Measurements from ENCODE around the gene AURKAIP1. TPM values are rescaled to one million over a fixed set of nuclear protein-coding genes. Genes with fewer than 3 reads are reported as not detected.

AURKAIP1 gene
- total RNA-seq, 1 experiment from 2014 or later = 164 TPM

DNA sequence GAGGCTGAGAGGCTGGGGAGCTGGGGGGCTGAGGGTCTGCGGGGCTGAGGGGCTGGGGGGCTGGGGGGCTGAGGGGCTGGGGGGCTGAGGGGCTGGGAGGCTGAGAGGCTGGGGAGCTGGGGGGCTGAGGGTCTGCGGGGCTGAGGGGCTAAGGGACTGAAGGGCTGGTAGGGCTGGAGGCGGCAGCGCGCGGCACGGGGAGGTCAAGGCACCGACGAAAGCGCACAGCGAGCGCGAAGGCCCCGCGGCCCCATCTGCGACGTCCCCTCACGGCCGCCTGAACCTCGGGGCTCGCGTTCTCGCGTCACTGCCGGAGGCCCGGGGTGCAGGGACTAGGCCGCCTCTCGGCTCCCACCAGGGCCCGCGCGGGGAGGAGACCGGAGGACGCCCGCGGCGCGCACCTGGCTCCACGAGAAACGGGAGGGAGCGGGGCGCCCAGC lies 50.9 kb downstream of the AURKAIP1 start:
- Histone ChIP-seq H3K27ac (no peak overlapping the region), H3K4me2 (peak overlapping the region; percentile 62), H3K4me3 (peak overlapping the region; percentile 87), H3K4me1 (replicated peaks; ENCODE audit: insufficient read depth) (peaks cover 16% of the 10 kb centered on the region), H3K9me3 (ENCODE audit: insufficient read depth, low read depth) (no peaks in the 10 kb centered on the region), H2AFZ (no peak overlapping the region), H3F3A (ENCODE audit: insufficient read depth, low read depth) (peaks cover 34% of the 10 kb centered on the region; the same call in 1 of the 2 replicates), H4K20me1 (ENCODE audit: insufficient read depth) (peaks cover 40% of the 10 kb centered on the region), H3K27me3 (ENCODE audit: insufficient read depth, low read depth) (no peaks in the 10 kb centered on the region), H3K79me2 (ENCODE audit: low read depth) (peaks cover 71% of the 10 kb centered on the region), H3K9me2 (ENCODE audit: insufficient read depth) (no peaks in the 10 kb centered on the region), H3K36me3 (ENCODE audit: low read depth) (no peaks in the 10 kb centered on the region)
- no peak for TF ChIP-seq EZH2 (IDR thresholded peaks at IDR 0.05; ENCODE audit: low read depth)
- BruUV-seq (replicated peaks) = no TSS peak
- intact Hi-C loops (cut with micrococcal nuclease; ENCODE audit: unreplicated experiment) = no loop called here
- DNase-seq = no peak
- CTCF ChIA-PET = interaction anchor here (0.6 kb wide), 1 partner anchor 295 kb away, joined by 3 read pairs; no protein-coding TSS in a partner anchor
- POLR2A ChIA-PET (ENCODE audit: unreplicated experiment) = no interaction called here

Small RNA genes lying within 50 kb of the gene (microRNA-seq; reads per million reads assigned to microRNA genes)
- gene MIR6808 (ENCODE audit: borderline number of aligned reads, borderline replicate concordance) = not detected

Other genes starting within 250 kb of the AURKAIP1 start
- gene TTLL10, start 201.3 kb downstream of the AURKAIP1 start, total RNA-seq (2021) = 4.0 and 5.8 TPM in 2 replicates
- 6.9 and 14.1 TPM in 2 replicates for gene TNFRSF18, start 168.6 kb downstream of the AURKAIP1 start, total RNA-seq (2021)
- gene TNFRSF4, start 161.1 kb downstream of the AURKAIP1 start, total RNA-seq (2021) = 0.20 and 0.38 TPM in 2 replicates
- gene SDF4, start 143.2 kb downstream of the AURKAIP1 start, total RNA-seq (2021) = 133 and 139 TPM in 2 replicates
- 16.2 and 20.8 TPM in 2 replicates for gene B3GALT6, start 143.0 kb downstream of the AURKAIP1 start, total RNA-seq (2021)
- 5.2 and 11.8 TPM in 2 replicates for gene C1QTNF12, start 128.5 kb downstream of the AURKAIP1 start, total RNA-seq (2021)
- 54.2 and 55.0 TPM in 2 replicates for gene UBE2J2, start 101.4 kb downstream of the AURKAIP1 start, total RNA-seq (2021)
- gene SCNN1D, start 94.8 kb downstream of the AURKAIP1 start, total RNA-seq (2021) = 4.2 and 4.3 TPM in 2 replicates
- gene ACAP3, start 67.3 kb downstream of the AURKAIP1 start, total RNA-seq (2021) = 53.5 and 54.8 TPM in 2 replicates
- 18.0 and 18.9 TPM in 2 replicates for gene PUSL1, start 66.6 kb downstream of the AURKAIP1 start, total RNA-seq (2021)
- gene INTS11, start 50.5 kb downstream of the AURKAIP1 start, total RNA-seq (2021) = 130 and 150 TPM in 2 replicates
- 33.7 and 37.0 TPM in 2 replicates for gene CPTP, start 50.4 kb downstream of the AURKAIP1 start, total RNA-seq (2021)
- 0.57 and 1.2 TPM in 2 replicates for gene TAS1R3, start 43.9 kb downstream of the AURKAIP1 start, total RNA-seq (2021)
- 95.8 and 98.4 TPM in 2 replicates for gene DVL1, start 25.8 kb downstream of the AURKAIP1 start, total RNA-seq (2021)
- gene MXRA8, start 16.7 kb downstream of the AURKAIP1 start, total RNA-seq (2021) = 0.55 and 0.80 TPM in 2 replicates
- gene CCNL2, start 24.1 kb upstream of the AURKAIP1 start, total RNA-seq (2021) = 162 and 183 TPM in 2 replicates
- 90.5 and 90.8 TPM in 2 replicates for gene MRPL20, start 32.1 kb upstream of the AURKAIP1 start, total RNA-seq (2021)
- gene ANKRD65, start 46.1 kb upstream of the AURKAIP1 start, total RNA-seq (2021) = 14.7 and 18.9 TPM in 2 replicates
- gene VWA1, start 60.5 kb upstream of the AURKAIP1 start, total RNA-seq (2021) = 56.6 and 65.9 TPM in 2 replicates
- 4.0 and 4.2 TPM in 2 replicates for gene ATAD3C, start 74.5 kb upstream of the AURKAIP1 start, total RNA-seq (2021)
- 28.5 and 32.8 TPM in 2 replicates for gene ATAD3B, start 96.6 kb upstream of the AURKAIP1 start, total RNA-seq (2021)
- gene ATAD3A, start 137.0 kb upstream of the AURKAIP1 start, total RNA-seq (2021) = 36.6 and 43.6 TPM in 2 replicates
- gene TMEM240, start 165.4 kb upstream of the AURKAIP1 start, total RNA-seq (2021) = 4.4 and 8.3 TPM in 2 replicates
- 139 and 145 TPM in 2 replicates for gene SSU72, start 199.7 kb upstream of the AURKAIP1 start, total RNA-seq (2021)
- gene FNDC10, start 224.9 kb upstream of the AURKAIP1 start, total RNA-seq (2021) = 5.4 and 7.8 TPM in 2 replicates
- gene MIB2, start 240.3 kb upstream of the AURKAIP1 start, total RNA-seq (2021) = 75.0 and 92.8 TPM in 2 replicates

Measured in PC-9 (cell line).